K562 (cell line): ENCODE results near the gene ZNF213. TPM values are rescaled to one million over a fixed set of nuclear protein-coding genes. Genes with fewer than 3 reads are reported as not detected.
A peak's percentile ranks its signal among the peaks of the same experiment; 100 is the strongest.

ENCODE experiments used
- ATAC-seq: fragments of 200-7000 bp; cut with Tn5 transposase; 3 replicates; pipeline ENCODE4 v1.9.1; 2020; ENCODE audit warnings: moderate library complexity
- BruUV-seq: library from RNA; stranded (reverse); fragments of 400-500 nt; replicated peaks from 2 replicates; lab custom pipeline; 2021; lab: Mats Ljungman, UMichigan
- CTCF ChIA-PET: fragments of 300-600 bp; formaldehyde crosslinking; extraction: SDS; loops from one replicate; lab custom pipeline; 2021; ENCODE audit warnings: low intra/inter-chr PET ratio; lab: Yijun Ruan, JAX
- POLR2A ChIA-PET: fragments of 300-600, 350-650 bp; sonication (Branson Sonifier 250); formaldehyde crosslinking; extraction: SDS; loops from one replicate; lab custom pipeline; 2021; ENCODE audit warnings: antibody characterized with exemption, inconsistent platforms; lab: Yijun Ruan, JAX
- DNase-seq, 4 experiments: peaks; one replicate each; pipeline versions ENCODE4 v3.0.0 to v3.0.0-alpha.2; 2011 to 2018; ENCODE audit warnings: low spot score in 3 of 4, mixed read lengths in 3 of 4; ENCODE audit errors: extremely low read depth in 1 of 4
- FAIRE-seq: peaks from 2 replicates; lab custom pipeline; 2011; peaks lifted over from hg19 to GRCh38; lab: Jason Lieb, UNC
- H2AFZ ChIP-seq: 2 replicates; pipeline ENCODE4 v1.6.0; 2011; ENCODE audit warnings: low read depth, low read length, control low read depth, inconsistent platforms
- H3K27ac ChIP-seq: fragments of 200-600 bp; 3 replicates; pipeline ENCODE4 v1.8.0; 2011; ENCODE audit warnings: low read depth, mild to moderate bottlenecking, control low read depth, inconsistent platforms, low read length, moderate library complexity, mixed read lengths; ENCODE audit errors: extremely low read depth
- H3K27me3 ChIP-seq, 2 experiments: fragments of 300-600 bp in 1 of 2; 2 replicates in 1 of 2; 3 replicates in 1 of 2; pipeline versions ENCODE4 v1.6.0 to v1.8.0; 2011; ENCODE audit warnings: inconsistent platforms in 2 of 2, low read length in 2 of 2, mild to moderate bottlenecking in 1 of 2, mixed read lengths in 1 of 2, moderate library complexity in 1 of 2; ENCODE audit not compliant: control insufficient read depth in 2 of 2, insufficient read depth in 2 of 2
- H3K36me3 ChIP-seq: fragments of 300-600 bp; 3 replicates; pipeline ENCODE4 v1.8.0; 2011; ENCODE audit warnings: mild to moderate bottlenecking, low read length, inconsistent platforms; ENCODE audit not compliant: control insufficient read depth, insufficient read depth
- H3K4me1 ChIP-seq, 2 experiments: fragments of 200-600 bp in 1 of 2; replicated peaks in 1 of 2; 2 replicates in 1 of 2; 3 replicates in 1 of 2; pipeline versions ENCODE4 v1.5.1 to v1.8.0; 2011; ENCODE audit warnings: inconsistent platforms in 2 of 2, low read length in 2 of 2, mild to moderate bottlenecking in 1 of 2, mixed read lengths in 1 of 2, moderate library complexity in 1 of 2; ENCODE audit not compliant: control insufficient read depth in 2 of 2, insufficient read depth in 2 of 2
- H3K4me2 ChIP-seq: 2 replicates; pipeline ENCODE4 v1.6.1; 2011; ENCODE audit warnings: low read length, control low read depth, inconsistent platforms, mixed read lengths; ENCODE audit not compliant: insufficient read depth
- H3K4me3 ChIP-seq: fragments of 200-600 bp; sonication (generic), shearing (Covaris generic); 2 replicates; pipeline ENCODE4 v1.5.1; 2016; ENCODE audit warnings: control low read depth, inconsistent platforms
- H3K79me2 ChIP-seq: fragments of 200-600 bp; 3 replicates; pipeline ENCODE4 v1.8.0; 2011; ENCODE audit warnings: low read length, inconsistent platforms; ENCODE audit not compliant: control insufficient read depth, insufficient read depth
- H3K9ac ChIP-seq, 2 experiments: 2 replicates each; pipeline versions ENCODE4 v1.6.0 to v1.6.1; 2011; ENCODE audit warnings: low read depth in 2 of 2, low read length in 2 of 2, control low read depth in 1 of 2, inconsistent platforms in 1 of 2, mild to moderate bottlenecking in 1 of 2, mixed read lengths in 1 of 2; ENCODE audit not compliant: insufficient read depth in 1 of 2
- H3K9me1 ChIP-seq: one replicate; pipeline ENCODE4 v1.6.0; 2011; ENCODE audit warnings: inconsistent platforms, mild to moderate bottlenecking, low read length, moderate library complexity; ENCODE audit not compliant: control insufficient read depth, insufficient read depth
- H3K9me3 ChIP-seq: replicated peaks from 2 replicates; pipeline ENCODE4 v1.5.1; 2011; ENCODE audit warnings: low read depth, low read length, inconsistent platforms; ENCODE audit not compliant: control insufficient read depth, insufficient read depth
- H4K20me1 ChIP-seq: replicated peaks from 2 replicates; pipeline ENCODE4 v1.6.1; 2011; ENCODE audit warnings: low read length, inconsistent platforms, mixed read lengths; ENCODE audit not compliant: control insufficient read depth, insufficient read depth
- AFF4 ChIP-seq: sonication (generic); formaldehyde crosslinking; IDR thresholded peaks from 2 replicates; pipeline ENCODE4 v1.8.0; 2023; ENCODE audit warnings: mild to moderate bottlenecking, missing genetic modification reagents
- CBX3 ChIP-seq, 2 experiments: IDR thresholded peaks; 1 replicate in 1 of 2; 2 replicates in 1 of 2; pipeline ENCODE4 v1.6.1; 2012; ENCODE audit warnings: inconsistent platforms in 2 of 2, low read length in 2 of 2, borderline replicate concordance in 1 of 2, control low read depth in 1 of 2
- ELK3 ChIP-seq: fragments of 450-650 bp; formaldehyde crosslinking; IDR thresholded peaks from 2 replicates; pipeline ENCODE4 v1.4.0; 2020; ENCODE audit warnings: mild to moderate bottlenecking
- KLF1 ChIP-seq: fragments of 450-650 bp; IDR thresholded peaks from 2 replicates; pipeline ENCODE4 v1.6.1; 2016; ENCODE audit warnings: missing genetic modification characterization, missing compliant biosample characterization
- MAZ ChIP-seq, 2 experiments: fragments of 450-650 bp in 1 of 2; sonication (generic) in 1 of 2; formaldehyde crosslinking; IDR thresholded peaks in 1 of 2; conservative IDR thresholded peaks in 1 of 2; 2 replicates each; pipeline versions ENCODE4 v1.4.0 to v1.5.0; 2020; ENCODE audit warnings: mild to moderate bottlenecking in 1 of 2, missing genetic modification reagents in 1 of 2
- NONO ChIP-seq, 2 experiments: fragments of 200-400 bp in 1 of 2; fragments of 450-650 bp in 1 of 2; formaldehyde crosslinking in 1 of 2; IDR thresholded peaks; 2 replicates each; pipeline ENCODE4 v1.6.1; 2017; ENCODE audit warnings: low read depth in 2 of 2, mild to moderate bottlenecking in 2 of 2, moderate library complexity in 2 of 2, low read length in 1 of 2
- NRF1 ChIP-seq, 2 experiments: fragments of 450-650 bp; IDR thresholded peaks in 1 of 2; conservative IDR thresholded peaks in 1 of 2; 2 replicates each; pipeline ENCODE4 v1.6.1; 2014; ENCODE audit warnings: mild to moderate bottlenecking in 2 of 2
- RFX1 ChIP-seq: fragments of 450-650 bp; IDR thresholded peaks from 2 replicates; pipeline ENCODE4 v1.6.1; 2016; ENCODE audit warnings: mild to moderate bottlenecking, moderate library complexity
- SRF ChIP-seq, 2 experiments: fragments of 250-450, 450-650 bp in 1 of 2; sonication (Bioruptor Pico) in 1 of 2; sonication (generic) in 1 of 2; formaldehyde crosslinking; IDR thresholded peaks; 2 replicates each; pipeline versions ENCODE4 v1.5.0 to v1.5.1; 2020 to 2022; ENCODE audit warnings: mild to moderate bottlenecking in 1 of 2, missing genetic modification reagents in 1 of 2
- TCF15 ChIP-seq: fragments of 250-450 bp; sonication (Bioruptor Pico); IDR thresholded peaks from 2 replicates; pipeline ENCODE4 v1.8.0; 2022; ENCODE audit warnings: moderate library complexity, mild to moderate bottlenecking, inconsistent platforms
- THRA ChIP-seq: fragments of 450-650 bp; IDR thresholded peaks from 2 replicates; pipeline ENCODE4 v1.6.1; 2017; ENCODE audit warnings: mild to moderate bottlenecking, moderate library complexity
- ZC3H4 ChIP-seq: sonication (generic); formaldehyde crosslinking; IDR thresholded peaks from 2 replicates; pipeline ENCODE4 v1.9.0; 2021; ENCODE audit warnings: missing genetic modification reagents, borderline replicate concordance
- ZNF766 ChIP-seq: fragments of 200-800 bp; sonication (Bioruptor generic); conservative IDR thresholded peaks from 2 replicates; pipeline ENCODE4 v1.6.1; 2016; ENCODE audit warnings: missing genetic modification characterization, missing compliant biosample characterization
- WGBS: fragments of 100-300 bp; shearing (Covaris generic); methylation state at CpG from one replicate; pipeline ENCODE4 v1.1.6; 2016; ENCODE audit warnings: low coverage, mixed read lengths; ENCODE audit not compliant: insufficient coverage; ENCODE audit errors: missing lambda C conversion rate; 5-methylcytosine and 5-hydroxymethylcytosine counted together
- in situ Hi-C: fragments of 300-500 bp; cut with MboI; formaldehyde crosslinking; loops from 4 replicates; pipeline ENCODE4 v1.15.0; 2018; ENCODE audit warnings: inconsistent platforms, mixed read lengths
- intact Hi-C: fragments of 100-400 bp; cut with micrococcal nuclease; formaldehyde crosslinking; loops from 2 replicates; pipeline ENCODE4 v1.14.2; 2022
- polyA plus RNA-seq, 8 experiments: library from polyadenylated mRNA; depleted of rRNA in 4 of 8; stranded (reverse) in 5 of 8; unstranded in 3 of 8; fragments of >200 nt; fragmentation: Nextera tagmentation in 2 of 8; fragmentation: Illumina TruSeq in 1 of 8; extraction: Ambion mirVana in 2 of 8; extraction: Trizol in 1 of 8; gene quantifications; 2 replicates each; pipeline versions ENCODE4 v1.2.1 to v1.2.3, GENCODE V29; 2011 to 2014; ENCODE audit warnings: inconsistent platforms in 1 of 8, missing spikeins in 1 of 8
- total RNA-seq, 7 experiments: library from RNA; depleted of rRNA in 6 of 7; stranded (reverse); fragments of >200 nt in 6 of 7; fragmentation: Illumina TruSeq in 2 of 7; extraction: Trizol in 2 of 7; gene quantifications; 2 replicates each; pipeline versions ENCODE4 v1.2.1 to v1.2.3, GENCODE V29; 2011 to 2021; ENCODE audit warnings: low replicate concordance in 1 of 7

Gene ZNF213
- total and polyA plus RNA-seq, 9 of the 15 experiments (the other 6 are each of a cell fraction or from before 2014, with no cell fraction given) = 0.49 to 10.0 (median 1.8) TPM

- in situ Hi-C loops = no loop called here
- no peaks in the 10 kb centered on the region for H4K20me1 ChIP-seq
- no TSS peak for BruUV-seq
- intact Hi-C loops = loop anchor here (10.0 kb wide), 1 partner anchor 106 kb away; no protein-coding TSS in a partner anchor
- FAIRE-seq (peak; percentile 74), DNase-seq (peak; percentile 92 to 98 (median 97)), ATAC-seq (peak; percentile 83)
- H3K36me3 ChIP-seq = no peaks in the 10 kb centered on the region
- H3K79me2 ChIP-seq = no peaks in the 10 kb centered on the region
- ChIA-PET POLR2A (interaction anchor here (0.6 to 1.5 kb wide), 12 partner anchors 9 to 127 kb away, joined by 3 to 8 read pairs (median 4); partner anchors contain the start of gene ZNF213), CTCF (no interaction called here)
- H3K27ac ChIP-seq = peak overlapping the region; percentile 93
- H3K27me3 ChIP-seq = no peaks in the 10 kb centered on the region
- peak overlapping the region; percentile 91 for H3K4me2 ChIP-seq
- H3K4me3 ChIP-seq = peak overlapping the region; percentile 69
- 0% methylated on average over 40 of the region's 70 CpGs for WGBS
- no peaks in the 10 kb centered on the region for H3K9me1 ChIP-seq
- H3K9ac ChIP-seq = peak overlapping the region; percentile 82 to 97
- no peaks in the 10 kb centered on the region for H3K9me3 ChIP-seq
- peaks cover 11 to 52% of the 10 kb centered on the region in 2 experiments; a peak in 4 of 5 replicates for H3K4me1 ChIP-seq
- peak overlapping the region; percentile 89 for H2AFZ ChIP-seq
- no peak for TF ChIP-seq AFF4 (CRISPR knock-in tag)
- TF ChIP-seq RFX1 = no peak
- no peak for TF ChIP-seq TCF15 (CRISPR knock-in tag)
- no peak; a peak in 1 of 4 replicates for TF ChIP-seq MAZ (CRISPR knock-in tag; conservative IDR thresholded peaks at IDR 0.05 in 1 of 2, IDR thresholded peaks at IDR 0.05 in 1 of 2)
- TF ChIP-seq SRF (CRISPR knock-in tag; IDR thresholded peaks at IDR 0.05) = no peak
- peak; percentile 83 to 85 for TF ChIP-seq NRF1 (conservative IDR thresholded peaks at IDR 0.05 in 1 of 2, IDR thresholded peaks at IDR 0.05 in 1 of 2)
- TF ChIP-seq ZNF766 (CRISPR knock-in tag) = 0 out of 2 replicates have a peak, but pooled peaks have one; percentile 51
- peak in 1 of 2 experiments; percentile 38; a peak in 1 of 4 replicates for TF ChIP-seq NONO (IDR thresholded peaks at IDR 0.05; ENCODE audit: low read depth in 2 of 2, low read length in 1 of 2)
- no peak for TF ChIP-seq THRA
- peak in 1 of 2 experiments; percentile 69; a peak in 1 of 3 replicates for TF ChIP-seq CBX3 (IDR thresholded peaks at IDR 0.05; ENCODE audit: borderline replicate concordance in 1 of 2, low read length in 2 of 2)
- no peak for TF ChIP-seq ELK3 (CRISPR knock-in tag)
- TF ChIP-seq KLF1 = no peak
- TF ChIP-seq ZC3H4 (CRISPR knock-in tag) = no peak
Measured at GRCh38 chr16:3158510-3159314, 23.9 kb downstream of the ZNF213 start.
